A549 (cell line): ENCODE results near the gene PRRC2B. TPM values are rescaled to one million over a fixed set of nuclear protein-coding genes. Genes with fewer than 3 reads are reported as not detected.

Source experiments
- ATAC-seq, 2 experiments: fragments of 200-7000 bp in 1 of 2; fragments of >200 bp in 1 of 2; cut with Nextera tagmentation in 1 of 2; cut with Tn5 transposase in 1 of 2; 3 replicates each; pipeline versions ENCODE4 v1.8.0 to v1.9.1; 2018 to 2020; ENCODE audit warnings: mild to moderate bottlenecking in 1 of 2, moderate library complexity in 1 of 2
- CTCF ChIA-PET: fragments of 300-600 bp; sonication (Branson Sonifier 250); formaldehyde crosslinking; extraction: SDS; loops from one replicate; lab custom pipeline; 2021; ENCODE audit warnings: antibody characterized with exemption, inconsistent platforms; lab: Yijun Ruan, JAX
- POLR2A ChIA-PET: fragments of 350-600 bp; formaldehyde crosslinking; extraction: SDS; loops from one replicate; lab custom pipeline; 2021; ENCODE audit warnings: antibody characterized with exemption, inconsistent platforms; lab: Yijun Ruan, JAX
- DNase-seq, 2 experiments: peaks; one replicate each; pipeline versions ENCODE4 v3.0.0 to v3.0.0-alpha.2; 2011 to 2016; ENCODE audit warnings: low read depth in 1 of 2, low spot score in 1 of 2
- FAIRE-seq: peaks from 2 replicates; lab custom pipeline; 2011; peaks lifted over from hg19 to GRCh38; lab: Jason Lieb, UNC
- H3K27ac ChIP-seq, 2 experiments: fragments of >200 bp; sonication (Bioruptor Twin); formaldehyde crosslinking; 3 replicates each; pipeline ENCODE4 v1.5.1; 2016 to 2017
- H3K4me1 ChIP-seq: fragments of >200 bp; sonication (Bioruptor Twin); formaldehyde crosslinking; 3 replicates; pipeline ENCODE4 v1.6.1; 2016
- H3K4me2 ChIP-seq: fragments of >200 bp; sonication (Bioruptor Twin); formaldehyde crosslinking; 3 replicates; pipeline ENCODE4 v1.6.1; 2016
- H3K4me3 ChIP-seq: fragments of >200 bp; sonication (Bioruptor Twin); formaldehyde crosslinking; 3 replicates; pipeline ENCODE4 v1.5.1; 2016
- H3K9me3 ChIP-seq: fragments of >200 bp; sonication (Bioruptor Twin); formaldehyde crosslinking; 3 replicates; pipeline ENCODE4 v1.6.1; 2016
- BHLHE40 ChIP-seq: IDR thresholded peaks from 2 replicates; pipeline ENCODE4 v1.6.1; 2012; ENCODE audit warnings: low read depth, low read length, inconsistent platforms
- CBX2 ChIP-seq: fragments of 200-600 bp; sonication (generic); IDR thresholded peaks from 2 replicates; pipeline ENCODE4 v1.6.1; 2016; ENCODE audit warnings: low read depth, mild to moderate bottlenecking, borderline replicate concordance
- CHD4 ChIP-seq: fragments of 200-600 bp; sonication (generic); IDR thresholded peaks from 2 replicates; pipeline ENCODE4 v1.6.1; 2016; ENCODE audit warnings: antibody characterized with exemption, mild to moderate bottlenecking, borderline replicate concordance
- ESRRA ChIP-seq: fragments of 150-350 bp; IDR thresholded peaks from 2 replicates; pipeline ENCODE4 v1.6.1; 2014; ENCODE audit warnings: mild to moderate bottlenecking, low read length, borderline replicate concordance
- FOSB ChIP-seq: fragments of 250-450 bp; sonication (Bioruptor Pico); IDR thresholded peaks from 2 replicates; pipeline ENCODE4 v1.5.0; 2020; ENCODE audit warnings: mild to moderate bottlenecking, moderate library complexity
- FOSL2 ChIP-seq, 2 experiments: fragments of 450-650 bp in 1 of 2; fragments of >200 bp in 1 of 2; sonication (Bioruptor Twin) in 1 of 2; formaldehyde crosslinking; IDR thresholded peaks; 2 replicates each; pipeline versions ENCODE4 v1.5.0 to v1.6.1; 2016 to 2020; ENCODE audit warnings: mild to moderate bottlenecking in 1 of 2, moderate library complexity in 1 of 2
- FOXS1 ChIP-seq: fragments of 250-450 bp; sonication (Bioruptor Pico); IDR thresholded peaks from 2 replicates; pipeline ENCODE4 v1.5.0; 2020; ENCODE audit warnings: mild to moderate bottlenecking, moderate library complexity
- HEYL ChIP-seq: fragments of 250-450 bp; sonication (Bioruptor Pico); IDR thresholded peaks from 2 replicates; pipeline ENCODE4 v1.8.0; 2021; ENCODE audit warnings: mild to moderate bottlenecking, moderate library complexity
- KDM1A ChIP-seq: fragments of 200-600 bp; sonication (generic); IDR thresholded peaks from 2 replicates; pipeline ENCODE4 v1.6.1; 2016; ENCODE audit warnings: low read depth, mild to moderate bottlenecking
- MAFK ChIP-seq: fragments of 450-650 bp; IDR thresholded peaks from 2 replicates; pipeline ENCODE4 v1.6.1; 2014; ENCODE audit not compliant: partially characterized antibody
- MAZ ChIP-seq: fragments of 150-350 bp; IDR thresholded peaks from 2 replicates; pipeline ENCODE4 v1.6.1; 2014; ENCODE audit warnings: antibody characterized with exemption, low read depth, low read length, borderline replicate concordance
- NFE2L2 ChIP-seq: fragments of 150-350 bp; conservative IDR thresholded peaks from 2 replicates; pipeline ENCODE4 v1.6.1; 2014; ENCODE audit warnings: low read length
- POLR2A ChIP-seq: IDR thresholded peaks from 2 replicates; pipeline ENCODE4 v1.6.1; 2012; ENCODE audit warnings: mild to moderate bottlenecking, low read length
- RNF2 ChIP-seq: fragments of 200-600 bp; sonication (generic); IDR thresholded peaks from 2 replicates; pipeline ENCODE4 v1.6.1; 2016; ENCODE audit warnings: low read depth, mild to moderate bottlenecking, antibody characterized with exemption, moderate library complexity, borderline replicate concordance
- SMC3 ChIP-seq: fragments of >200 bp; sonication (Bioruptor Twin); formaldehyde crosslinking; IDR thresholded peaks from 3 replicates; pipeline ENCODE4 v1.6.1; 2018; ENCODE audit warnings: inconsistent platforms
- TP53 ChIP-seq: fragments of 250-450 bp; sonication (Bioruptor Pico); IDR thresholded peaks from 2 replicates; pipeline ENCODE4 v1.5.0; 2021; ENCODE audit warnings: mild to moderate bottlenecking, moderate library complexity
- WGBS: methylation state at CpG from one replicate; pipeline ENCODE4 v1.1.6; 2017; ENCODE audit errors: missing lambda C conversion rate; 5-methylcytosine and 5-hydroxymethylcytosine counted together
- polyA plus RNA-seq, 4 experiments: library from polyadenylated mRNA; depleted of rRNA in 3 of 4; stranded (reverse); fragments of >200 nt; fragmentation: RNase III in 1 of 4; extraction: RNeasy Plus Mini Kit Qiagen cat#74134 plus additional on column Dnase treatment in 1 of 4; gene quantifications; 2 replicates in 3 of 4; 3 replicates in 1 of 4; pipeline ENCODE4 v1.2.3, GENCODE V29; 2011 to 2017
- TF ChIP-seq, protein P1 (sequence below): fragments of >200 bp; sonication (Bioruptor Twin); formaldehyde crosslinking; IDR thresholded peaks from 3 replicates; pipeline ENCODE4 v1.5.1; 2016
- TF ChIP-seq, protein P2 (sequence below): fragments of 450-650 bp; IDR thresholded peaks from 2 replicates; pipeline ENCODE4 v1.6.1; 2014; ENCODE audit warnings: antibody characterized with exemption
- TF ChIP-seq, protein P3 (sequence below): fragments of >200 bp; sonication (Bioruptor Twin); formaldehyde crosslinking; IDR thresholded peaks from 2 replicates; pipeline ENCODE4 v1.6.1; 2016

Gene PRRC2B
- polyA plus RNA-seq, 2 of the 4 experiments (the other 2 are of a cell fraction): 35.6 to 47.3 TPM

DNA sequence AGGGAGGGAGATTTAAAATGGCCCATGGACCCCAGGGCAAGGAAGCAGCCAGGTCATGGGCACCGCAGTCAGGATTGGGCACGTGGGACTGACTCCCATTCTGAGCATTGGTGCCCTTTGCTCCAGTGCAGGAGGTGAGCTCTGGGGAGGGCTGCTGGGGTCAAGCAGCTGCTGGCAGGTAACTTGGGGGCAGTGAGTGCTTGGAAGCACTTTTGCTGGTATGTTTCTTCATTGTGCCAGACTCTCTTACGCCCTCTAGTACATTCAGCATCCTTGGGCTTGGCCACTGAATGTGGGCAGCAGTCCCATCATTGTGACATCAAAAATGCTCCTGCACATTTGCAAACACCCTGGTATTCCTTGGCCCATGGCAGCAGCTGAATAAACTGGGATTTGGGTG lies 32.7 kb downstream of the PRRC2B start:
- FAIRE-seq: no peak
- POLR2A ChIA-PET: no interaction called here

DNA sequence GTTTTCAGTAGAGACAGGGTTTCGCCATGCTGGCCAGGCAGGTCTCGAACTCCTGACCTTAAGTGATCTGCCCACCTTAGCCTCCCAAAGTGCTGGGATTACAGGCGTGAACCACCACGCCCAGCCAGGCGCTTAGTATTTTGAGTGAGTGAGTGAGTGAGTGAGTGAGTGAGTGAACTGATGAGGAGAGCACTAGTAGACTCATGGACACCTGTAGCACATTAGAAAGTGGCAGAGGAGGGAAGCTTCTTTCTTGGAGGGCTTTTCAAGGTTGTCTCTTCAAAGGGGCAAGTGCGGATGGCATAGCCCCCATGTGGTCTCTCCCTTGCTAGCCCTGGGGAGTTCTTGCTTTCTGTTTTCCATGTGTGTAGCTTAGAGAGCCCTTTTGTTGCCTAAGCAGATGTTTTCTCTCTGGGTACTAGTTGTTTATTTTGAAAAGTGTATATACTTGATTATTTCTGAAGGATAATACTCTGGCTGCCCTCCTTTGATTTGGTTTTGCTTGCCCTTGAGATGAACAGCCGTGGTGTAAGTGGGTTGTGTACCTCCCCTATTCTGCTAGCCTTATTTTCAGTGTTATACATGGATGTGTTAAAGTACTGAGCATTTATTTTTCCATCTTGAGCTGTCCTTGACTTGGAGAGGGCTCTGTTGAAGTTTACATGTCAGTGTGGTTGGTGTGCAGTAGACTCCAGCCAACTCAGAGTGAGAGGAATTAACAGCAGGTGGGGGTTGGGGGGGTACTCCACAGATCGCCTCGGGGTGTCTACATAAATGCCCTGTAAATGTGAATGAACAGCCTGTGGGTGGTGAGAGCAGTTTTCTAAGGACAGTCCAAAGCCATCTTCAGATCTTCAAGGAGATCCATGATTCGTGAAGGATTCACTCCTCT lies 35.5 kb downstream of the PRRC2B start:
- Histone ChIP-seq H3K4me1 (peaks cover 16% of the 10 kb centered on the region; the same call in 1 of the 3 replicates), H3K4me3 (no peak overlapping the region), H3K4me2 (no peak overlapping the region), H3K9me3 (no peaks in the 10 kb centered on the region), H3K27ac (no peak overlapping the region)
- ChIA-PET CTCF (interaction anchor here (1.6 to 1.7 kb wide), 2 partner anchors 18 to 79 kb away, joined by 3 to 10 read pairs; no protein-coding TSS in a partner anchor), POLR2A (interaction anchor here (1.0 kb wide), 1 partner anchor 56 kb away, joined by 3 read pairs; no protein-coding TSS in a partner anchor)
- WGBS: 86% methylated on average over 10 of the region's 10 CpGs
- ATAC-seq (no peak), DNase-seq (no peak), FAIRE-seq (no peak)
- no peak for TF ChIP-seq TP53 (CRISPR knock-in tag)
- no peak for TF ChIP-seq KDM1A
- TF ChIP-seq ESRRA: no peak
- no peak for TF ChIP-seq CBX2
- no peak for TF ChIP-seq SMC3
- no peak for TF ChIP-seq FOSL2 (IDR thresholded peaks at IDR 0.05)
- TF ChIP-seq FOSL2 (CRISPR knock-in tag; IDR thresholded peaks at IDR 0.05): no peak
- no peak for TF ChIP-seq RNF2

More for the DNA sequence above, 32.7 kb downstream of the PRRC2B start:
- ATAC-seq (no peak), DNase-seq (no peak)
- WGBS: 92% methylated on average over 3 of the region's 3 CpGs
- no peak overlapping the region for H3K27ac ChIP-seq
- no peak overlapping the region for H3K4me2 ChIP-seq
- CTCF ChIA-PET: interaction anchor here (1.0 to 2.3 kb wide), 7 partner anchors 10 to 90 kb away, joined by 3 to 8 read pairs (median 4); no protein-coding TSS in a partner anchor
- TF ChIP-seq HEYL: no peak
- TF ChIP-seq BHLHE40: no peak
- no peak for TF ChIP-seq POLR2A
- no peak for TF ChIP-seq CHD4
- no peak for TF ChIP-seq TP53 (CRISPR knock-in tag)
- TF ChIP-seq FOSB (CRISPR knock-in tag): no peak
- TF ChIP-seq NFE2L2: no peak
- TF ChIP-seq MAFK: no peak
- no peak overlapping the region for H3K4me3 ChIP-seq
- H3K9me3 ChIP-seq: no peaks in the 10 kb centered on the region
- H3K4me1 ChIP-seq: peaks cover 30% of the 10 kb centered on the region

DNA sequence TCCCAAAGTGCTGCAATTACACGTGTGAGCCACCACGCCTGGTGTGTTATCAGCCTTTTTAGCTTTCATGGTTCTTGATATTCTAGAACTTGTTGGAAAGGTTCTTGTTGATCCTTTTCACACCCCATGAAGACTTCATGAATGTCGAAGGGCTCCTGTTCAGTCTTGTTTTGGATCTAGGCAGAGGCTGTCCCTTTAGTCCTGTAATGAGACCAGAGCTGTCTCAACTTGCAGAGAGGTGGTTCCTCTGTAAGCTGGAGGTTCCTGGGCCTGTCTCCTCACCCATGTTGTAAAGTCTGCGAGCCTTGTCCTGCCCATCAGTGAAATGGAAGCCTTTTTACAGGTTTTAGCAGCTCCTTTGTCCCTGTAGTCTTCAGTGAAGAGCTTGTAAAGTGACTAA lies 38.2 kb downstream of the PRRC2B start:
- Histone ChIP-seq H3K4me2 (no peak overlapping the region), H3K4me1 (peaks cover 16% of the 10 kb centered on the region; the same call in 1 of the 3 replicates), H3K9me3 (no peaks in the 10 kb centered on the region), H3K27ac (no peak overlapping the region), H3K4me3 (no peak overlapping the region)
- DNase-seq (no peak), FAIRE-seq (no peak), ATAC-seq (no peak)
- CTCF ChIA-PET: interaction anchor here (0.8 to 4.1 kb wide), 7 partner anchors 9 to 95 kb away, joined by 3 to 22 read pairs (median 4); no protein-coding TSS in a partner anchor
- POLR2A ChIA-PET: no interaction called here
- no peak for TF ChIP-seq POLR2A
- TF ChIP-seq FOXS1 (CRISPR knock-in tag): no peak
- TF ChIP-seq, protein P1, sequence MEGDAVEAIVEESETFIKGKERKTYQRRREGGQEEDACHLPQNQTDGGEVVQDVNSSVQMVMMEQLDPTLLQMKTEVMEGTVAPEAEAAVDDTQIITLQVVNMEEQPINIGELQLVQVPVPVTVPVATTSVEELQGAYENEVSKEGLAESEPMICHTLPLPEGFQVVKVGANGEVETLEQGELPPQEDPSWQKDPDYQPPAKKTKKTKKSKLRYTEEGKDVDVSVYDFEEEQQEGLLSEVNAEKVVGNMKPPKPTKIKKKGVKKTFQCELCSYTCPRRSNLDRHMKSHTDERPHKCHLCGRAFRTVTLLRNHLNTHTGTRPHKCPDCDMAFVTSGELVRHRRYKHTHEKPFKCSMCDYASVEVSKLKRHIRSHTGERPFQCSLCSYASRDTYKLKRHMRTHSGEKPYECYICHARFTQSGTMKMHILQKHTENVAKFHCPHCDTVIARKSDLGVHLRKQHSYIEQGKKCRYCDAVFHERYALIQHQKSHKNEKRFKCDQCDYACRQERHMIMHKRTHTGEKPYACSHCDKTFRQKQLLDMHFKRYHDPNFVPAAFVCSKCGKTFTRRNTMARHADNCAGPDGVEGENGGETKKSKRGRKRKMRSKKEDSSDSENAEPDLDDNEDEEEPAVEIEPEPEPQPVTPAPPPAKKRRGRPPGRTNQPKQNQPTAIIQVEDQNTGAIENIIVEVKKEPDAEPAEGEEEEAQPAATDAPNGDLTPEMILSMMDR: no peak
- TF ChIP-seq, protein P2, sequence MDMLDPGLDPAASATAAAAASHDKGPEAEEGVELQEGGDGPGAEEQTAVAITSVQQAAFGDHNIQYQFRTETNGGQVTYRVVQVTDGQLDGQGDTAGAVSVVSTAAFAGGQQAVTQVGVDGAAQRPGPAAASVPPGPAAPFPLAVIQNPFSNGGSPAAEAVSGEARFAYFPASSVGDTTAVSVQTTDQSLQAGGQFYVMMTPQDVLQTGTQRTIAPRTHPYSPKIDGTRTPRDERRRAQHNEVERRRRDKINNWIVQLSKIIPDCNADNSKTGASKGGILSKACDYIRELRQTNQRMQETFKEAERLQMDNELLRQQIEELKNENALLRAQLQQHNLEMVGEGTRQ: no peak
- TF ChIP-seq MAZ: no peak
- no peak for TF ChIP-seq ESRRA
- TF ChIP-seq, protein P3, sequence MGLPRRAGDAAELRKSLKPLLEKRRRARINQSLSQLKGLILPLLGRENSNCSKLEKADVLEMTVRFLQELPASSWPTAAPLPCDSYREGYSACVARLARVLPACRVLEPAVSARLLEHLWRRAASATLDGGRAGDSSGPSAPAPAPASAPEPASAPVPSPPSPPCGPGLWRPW: no peak
- WGBS: 67% methylated on average over 4 of the region's 4 CpGs
